Fibroblast of the conjunctiva (primary cell): ENCODE data around the gene CCN2.
A peak's percentile ranks its signal among the peaks of the same experiment; 100 is the strongest.

Experiments used
- DNase-seq: peaks from one replicate; pipeline ENCODE4 v3.0.0-alpha.2; 2010; ENCODE audit warnings: low read depth

CCN2 gene

GRCh38 chr6:131950767-131951575 is at the start of gene CCN2:
TSS of gene CCN2 (minus strand) at chr6:131951372. CDS start at chr6:131951172, 200 bp downstream.
- peak; percentile 95 for DNase-seq

- DNase-seq, result no peak
These were observed 49.1 kb upstream of the CCN2 start for GRCh38 chr6:132000296-132000695.

- no peak for DNase-seq
These were observed 48.5 kb upstream of the CCN2 start for GRCh38 chr6:131999545-132000146.

- peak; percentile 43 for DNase-seq
These were observed 47.2 kb upstream of the CCN2 start for GRCh38 chr6:131998255-131998982.

GRCh38 chr6:131997429-131998153 is 46.4 kb upstream of the CCN2 start:
- DNase-seq, result no peak

- DNase-seq, result peak; percentile 40
These were observed 44.7 kb upstream of the CCN2 start for GRCh38 chr6:131995917-131996316.

GRCh38 chr6:131992557-131992956 is 41.4 kb upstream of the CCN2 start:
- DNase-seq, result no peak

GRCh38 chr6:131989036-131989435 is 37.9 kb upstream of the CCN2 start:
- DNase-seq, result no peak

- peak; percentile 43 for DNase-seq
These were observed 31.6 kb upstream of the CCN2 start for GRCh38 chr6:131982740-131983259.

GRCh38 chr6:131981624-131981978 is 30.4 kb upstream of the CCN2 start:
- DNase-seq, result no peak

GRCh38 chr6:131980791-131981623 is 29.8 kb upstream of the CCN2 start:
- no peak for DNase-seq

- no peak for DNase-seq
These were observed 29.2 kb upstream of the CCN2 start for GRCh38 chr6:131980338-131980790.

GRCh38 chr6:131979515-131980337 is 28.6 kb upstream of the CCN2 start:
- peak; percentile 76 for DNase-seq

GRCh38 chr6:131978522-131978921 is 27.4 kb upstream of the CCN2 start:
- DNase-seq, result no peak

GRCh38 chr6:131976545-131977061 is 25.4 kb upstream of the CCN2 start:
- no peak for DNase-seq

- no peak for DNase-seq
These were observed 21.6 kb upstream of the CCN2 start for GRCh38 chr6:131972741-131973140.

GRCh38 chr6:131970076-131970859 is 19.1 kb upstream of the CCN2 start:
- DNase-seq, result no peak

- no peak for DNase-seq
These were observed 17.5 kb upstream of the CCN2 start for GRCh38 chr6:131968656-131969055.

GRCh38 chr6:131967948-131968347 is 16.8 kb upstream of the CCN2 start:
- DNase-seq, result no peak
